ENCODE data around the gene C1QC.

Gene C1QC

DNA sequence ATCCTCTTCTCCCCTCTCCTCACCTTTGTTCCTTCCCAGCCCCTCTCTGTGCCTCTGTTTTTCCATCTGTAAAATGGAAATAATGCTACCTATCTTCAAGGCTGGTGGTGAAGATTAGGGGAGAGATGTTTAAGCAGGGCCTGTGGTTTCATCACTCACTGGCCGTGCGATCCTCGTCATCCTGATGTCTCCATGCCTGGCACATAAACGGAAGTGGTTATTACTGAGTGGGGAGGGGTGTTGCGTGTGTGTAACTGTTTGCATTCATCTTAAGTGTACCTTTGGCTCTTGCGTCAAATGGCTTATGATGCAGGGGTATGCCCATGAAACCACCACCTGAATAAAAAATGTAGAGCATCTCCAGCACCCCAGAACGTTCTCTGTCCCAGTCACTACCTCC lies 24.2 kb upstream of the C1QC start:
- DNase-seq (ENCODE audit: low read depth): no peak

DNA sequence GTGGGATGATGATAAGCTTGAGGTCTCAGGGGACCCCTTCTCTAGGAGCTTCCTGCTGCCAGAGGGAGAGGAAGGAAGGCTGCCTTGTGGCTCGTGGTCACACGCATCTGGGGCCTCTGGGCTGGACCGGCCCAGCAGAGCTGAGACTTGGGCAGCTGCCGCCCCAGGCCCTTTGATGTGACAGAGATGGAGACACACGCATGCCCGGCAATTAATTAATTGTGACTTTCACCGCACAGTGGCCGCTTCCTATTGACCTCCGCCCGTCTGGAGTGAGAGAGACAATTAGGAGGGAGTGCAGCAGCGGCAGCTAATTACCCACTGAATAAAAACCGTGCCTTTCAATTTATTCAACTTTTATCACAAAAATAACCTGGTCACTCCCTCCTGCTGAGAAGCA lies 23.6 kb upstream of the C1QC start:
- DNase-seq (ENCODE audit: low read depth): no peak

DNA sequence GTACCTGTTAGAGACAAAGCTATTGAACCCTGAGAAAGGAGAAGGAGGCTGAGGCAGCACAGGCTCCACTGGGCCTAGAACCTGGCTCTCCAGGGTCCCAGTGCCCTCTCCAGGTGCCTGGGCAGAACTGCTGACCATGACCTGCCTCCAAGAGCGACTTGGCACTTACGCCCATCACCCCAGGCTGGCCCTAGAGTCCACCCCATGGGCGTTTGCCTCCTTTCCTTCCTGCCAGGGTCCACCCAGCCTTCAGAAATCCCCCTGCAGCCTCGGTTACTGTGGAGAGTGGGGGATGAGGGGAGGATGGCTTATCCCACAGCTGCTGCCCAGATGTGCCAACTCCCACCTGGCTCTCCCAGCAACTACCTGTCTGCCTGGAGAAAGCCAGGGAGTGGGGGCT lies 21.7 kb upstream of the C1QC start:
- no peak for DNase-seq (ENCODE audit: low read depth)

DNA sequence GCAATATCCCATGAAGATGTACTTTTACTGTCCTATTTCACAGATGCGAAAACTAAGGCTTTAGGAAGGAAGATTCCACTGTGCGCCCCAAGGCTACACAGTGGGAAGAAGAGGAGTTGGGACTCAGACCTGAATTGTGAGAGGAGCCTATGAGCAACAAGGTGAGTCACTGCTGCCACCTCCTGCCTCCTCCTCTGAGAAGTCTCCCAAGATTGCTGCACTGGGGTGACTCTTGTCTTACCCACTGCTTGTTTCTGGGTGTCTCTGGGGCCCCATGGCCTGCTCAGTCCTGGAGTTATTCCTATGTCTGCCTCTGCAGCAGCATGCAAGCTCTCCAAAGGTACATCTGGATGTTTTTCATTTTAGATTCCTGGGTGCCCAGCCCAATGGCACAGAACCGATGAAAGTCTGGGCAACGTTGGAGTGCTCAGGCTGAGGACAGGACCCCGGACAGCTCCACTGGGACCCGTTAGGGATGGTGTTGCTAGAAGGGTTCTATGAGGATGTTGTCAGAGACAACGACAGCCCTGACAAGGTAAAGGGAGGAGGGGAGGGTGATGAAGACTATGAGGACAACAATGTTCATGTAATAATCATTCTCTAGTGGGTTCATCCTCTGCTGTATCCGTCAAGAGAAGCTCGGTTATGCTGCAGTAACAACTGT lies 18.0 kb upstream of the C1QC start:
- no peak for DNase-seq (ENCODE audit: low read depth)

DNA sequence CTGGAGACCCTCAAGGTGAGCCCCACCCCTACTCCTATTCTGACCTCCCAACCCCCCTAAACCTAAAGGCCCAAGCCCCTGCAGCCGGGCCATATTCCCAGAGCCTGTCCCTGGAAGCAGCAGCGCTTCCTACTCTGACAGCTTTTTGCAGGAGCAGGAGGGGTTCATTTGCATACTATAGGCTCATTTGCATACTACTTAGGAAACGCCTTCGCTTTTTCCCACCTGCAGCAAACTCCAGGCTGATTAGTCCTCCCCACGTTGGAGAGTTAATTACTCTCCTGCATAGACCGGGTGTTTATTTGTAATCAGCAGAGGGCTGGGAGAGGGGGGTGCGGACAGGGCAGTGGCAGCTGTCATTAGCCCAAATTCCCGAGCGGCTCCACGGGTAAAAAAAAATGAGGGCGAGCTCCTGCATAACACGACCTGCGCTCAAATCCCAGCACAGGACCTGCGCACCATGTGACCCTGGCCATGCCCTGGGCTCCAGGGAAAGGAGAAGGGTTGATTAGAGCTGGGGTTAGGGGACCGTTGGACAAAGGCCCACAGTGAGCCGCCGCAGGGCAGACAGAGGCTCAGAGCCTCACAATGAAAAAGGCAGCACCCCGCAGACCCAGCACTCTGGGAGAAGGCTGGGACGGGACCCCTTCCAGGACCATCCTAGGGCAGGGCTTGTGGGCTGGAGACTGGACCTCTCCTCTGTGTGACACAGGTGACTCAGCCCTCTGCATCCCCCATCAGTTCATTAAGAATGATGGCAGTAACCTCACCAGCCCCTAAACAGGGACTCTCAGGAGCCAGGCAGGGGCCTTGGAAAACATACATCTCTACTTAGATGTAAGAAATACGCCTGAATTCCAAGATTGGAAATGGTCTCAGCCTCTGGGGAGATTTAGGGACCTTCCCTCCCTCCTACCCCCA lies 16.9 kb upstream of the C1QC start:
- DNase-seq (ENCODE audit: low read depth): no peak

DNA sequence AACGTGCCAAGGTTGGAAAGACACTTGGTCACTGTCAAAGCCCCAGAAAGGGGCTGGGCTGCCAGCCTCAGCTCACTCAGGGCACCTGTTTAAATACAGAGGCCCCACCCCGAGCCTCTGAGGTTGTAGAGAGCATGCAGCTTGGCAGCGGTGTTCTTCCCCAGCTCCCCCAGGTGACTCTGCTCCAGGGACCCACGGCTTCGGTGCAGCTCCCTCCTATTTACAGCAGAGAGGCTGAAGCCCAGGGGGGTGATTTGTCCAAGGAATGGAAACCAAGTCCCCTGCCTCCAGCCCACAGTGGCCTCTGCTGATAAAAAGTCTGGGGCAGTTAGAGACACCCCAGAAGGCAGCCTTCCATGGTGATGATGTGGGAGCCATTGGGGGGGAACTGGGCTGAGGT lies 16.1 kb upstream of the C1QC start:
- no peak for DNase-seq (ENCODE audit: low read depth)

DNA sequence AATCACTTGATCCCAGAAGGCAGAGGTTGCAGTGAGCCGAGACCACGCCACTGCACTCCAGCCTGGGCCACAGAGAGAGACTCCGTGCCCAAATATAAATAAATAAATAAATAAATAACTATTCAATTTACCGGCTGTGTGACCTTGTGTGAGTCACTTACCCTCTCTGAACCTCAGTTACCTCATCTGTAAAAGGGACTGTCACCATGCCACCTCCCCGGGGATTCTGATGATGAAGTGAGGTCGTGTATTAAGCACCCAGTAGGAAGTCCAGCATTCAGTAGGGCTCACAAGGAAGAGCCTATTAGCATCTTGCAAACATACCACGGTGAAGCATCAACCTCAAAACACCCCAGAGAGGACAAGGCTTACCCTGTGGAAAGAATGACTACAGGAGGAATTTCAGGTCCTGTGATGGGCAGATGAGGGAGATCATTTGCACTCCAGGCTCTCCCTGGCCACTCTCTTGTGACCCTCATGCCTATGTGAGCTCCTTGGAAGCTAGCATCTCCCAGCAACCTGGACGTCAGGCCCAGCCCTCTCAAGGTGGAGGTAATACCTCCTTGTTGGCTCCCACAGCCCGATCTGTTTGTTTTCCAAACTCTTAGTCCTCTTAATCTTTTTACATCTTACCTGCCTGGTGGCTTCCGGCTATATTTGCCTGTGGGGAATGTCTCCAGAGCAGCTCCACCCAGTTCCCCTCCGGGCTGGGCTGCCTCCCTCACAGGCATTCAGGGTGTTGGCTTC lies 14.6 kb upstream of the C1QC start:
- DNase-seq (ENCODE audit: low read depth): no peak

DNA sequence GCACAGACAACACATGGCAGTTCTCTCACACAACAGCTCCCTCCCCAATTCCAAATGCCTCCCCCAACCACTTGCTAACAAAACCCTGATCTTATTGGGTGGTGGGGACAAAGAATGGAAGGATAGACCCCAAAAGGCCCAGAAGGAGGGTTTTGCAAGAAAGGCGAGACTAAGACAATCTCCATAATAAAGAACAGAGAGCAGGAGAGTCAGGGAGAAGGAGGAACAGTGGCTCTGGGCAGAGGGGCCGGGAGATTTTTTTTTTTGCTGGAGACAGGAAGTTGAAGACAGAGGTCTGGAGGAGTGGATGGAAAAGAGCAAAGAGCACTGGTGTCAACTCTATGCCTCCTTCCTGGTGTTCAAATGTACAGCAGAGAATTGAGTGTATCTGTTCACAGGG lies 13.5 kb upstream of the C1QC start:
- DNase-seq (ENCODE audit: low read depth): no peak

DNA sequence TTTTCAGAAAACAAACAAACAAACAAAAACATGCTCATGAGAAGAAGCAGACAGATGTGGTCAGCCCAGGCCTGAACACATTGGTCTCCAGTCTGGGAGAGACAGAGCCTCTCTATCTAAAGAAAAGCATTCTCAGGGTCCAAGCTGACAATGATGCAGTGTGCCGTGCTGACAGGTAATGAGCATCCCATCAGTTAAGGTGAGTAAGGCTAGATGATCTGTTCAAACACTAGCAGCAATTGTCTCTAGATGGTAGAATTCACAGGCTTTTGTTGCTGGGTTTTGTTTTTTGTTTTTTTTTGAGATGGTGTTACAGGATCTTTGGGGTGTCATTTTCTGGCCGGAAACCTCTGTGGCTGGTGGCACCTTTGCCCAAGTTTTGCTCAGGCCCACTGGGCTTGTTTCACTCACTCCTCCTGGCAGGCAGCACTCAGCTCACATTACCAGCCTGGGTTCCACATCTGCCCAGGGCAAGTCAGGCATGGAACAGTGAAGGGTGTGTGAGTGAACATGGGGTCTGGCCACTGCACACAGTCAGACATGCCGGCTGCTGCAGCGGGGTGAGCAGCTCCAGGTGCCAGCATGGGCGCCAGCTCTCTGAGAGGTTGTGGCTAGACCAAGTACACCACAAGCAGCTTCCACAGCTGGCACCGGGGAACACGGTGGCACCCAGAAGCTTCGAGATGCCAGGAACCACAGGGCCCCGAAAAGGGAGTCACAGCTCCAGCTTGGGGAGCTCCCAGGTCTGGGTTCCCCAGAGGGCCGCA lies 9.6 kb upstream of the C1QC start:
- no peak for DNase-seq (ENCODE audit: low read depth)

DNA sequence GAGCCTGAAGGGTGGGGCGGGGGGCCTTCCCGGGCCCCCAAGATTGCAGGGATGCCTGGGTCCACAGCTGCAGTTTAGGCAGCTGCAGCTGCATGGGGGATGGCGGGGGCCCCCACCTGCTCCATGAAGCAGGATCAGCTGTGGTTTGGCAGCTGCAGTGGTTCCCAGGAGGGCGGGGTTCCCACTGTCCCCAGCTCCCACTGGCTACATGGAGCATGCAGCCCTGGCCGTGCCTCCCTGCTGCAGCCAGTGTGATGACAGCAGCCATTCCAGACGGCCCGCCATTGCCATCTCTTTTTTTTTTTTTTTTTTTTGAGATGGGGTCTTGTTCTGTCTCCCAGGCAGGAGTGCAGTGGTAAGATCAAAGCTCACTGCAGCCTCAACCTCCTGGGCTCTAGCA lies 8.0 kb upstream of the C1QC start:
- DNase-seq (ENCODE audit: low read depth): no peak

DNA sequence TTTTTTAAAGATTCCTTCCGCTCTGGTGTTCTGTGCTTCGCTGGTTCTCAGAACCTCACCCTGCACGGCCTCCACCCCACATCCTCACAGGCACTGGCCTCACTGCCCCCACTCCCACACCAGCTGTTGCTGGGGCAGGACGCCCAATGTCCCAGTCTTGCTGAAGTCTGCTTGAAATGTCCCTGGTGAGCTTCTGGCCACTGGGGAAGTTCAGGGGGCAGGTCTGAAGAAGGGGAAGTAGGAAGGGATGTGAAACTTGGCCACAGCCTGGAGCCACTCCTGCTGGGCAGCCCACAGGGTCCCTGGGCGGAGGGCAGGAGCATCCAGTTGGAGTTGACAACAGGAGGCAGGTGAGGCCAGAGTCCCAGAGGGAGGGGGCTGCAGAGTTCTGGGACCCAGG lies 7.1 kb upstream of the C1QC start, which contains the start of gene C1QA:
C1QA (plus strand) TSS at position 276 of the 400 bp plus-strand sequence. CDS start 989 bp downstream, outside the sequence.
- no peak for DNase-seq (ENCODE audit: low read depth)

DNA sequence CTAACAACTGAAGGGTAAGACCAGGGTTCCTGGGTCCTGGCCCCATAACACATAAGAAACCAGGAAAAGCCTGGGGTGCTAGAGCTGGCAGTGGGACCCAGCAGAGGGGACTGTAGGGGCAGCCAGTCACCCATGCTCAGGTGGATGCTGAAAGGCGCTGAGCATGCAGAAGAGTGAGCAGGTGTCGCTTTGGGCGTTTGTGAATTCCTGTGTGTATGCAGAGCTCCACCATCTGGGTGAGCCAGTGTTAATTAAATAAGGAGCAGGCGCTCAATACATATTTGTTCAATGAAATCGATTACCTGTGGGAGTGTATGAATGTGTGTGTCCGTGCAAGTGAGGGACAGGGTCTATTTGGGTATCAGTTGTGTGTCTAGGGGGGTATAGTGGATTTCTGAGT lies 6.5 kb upstream of the C1QC start:
- no peak for DNase-seq (ENCODE audit: low read depth)

DNA sequence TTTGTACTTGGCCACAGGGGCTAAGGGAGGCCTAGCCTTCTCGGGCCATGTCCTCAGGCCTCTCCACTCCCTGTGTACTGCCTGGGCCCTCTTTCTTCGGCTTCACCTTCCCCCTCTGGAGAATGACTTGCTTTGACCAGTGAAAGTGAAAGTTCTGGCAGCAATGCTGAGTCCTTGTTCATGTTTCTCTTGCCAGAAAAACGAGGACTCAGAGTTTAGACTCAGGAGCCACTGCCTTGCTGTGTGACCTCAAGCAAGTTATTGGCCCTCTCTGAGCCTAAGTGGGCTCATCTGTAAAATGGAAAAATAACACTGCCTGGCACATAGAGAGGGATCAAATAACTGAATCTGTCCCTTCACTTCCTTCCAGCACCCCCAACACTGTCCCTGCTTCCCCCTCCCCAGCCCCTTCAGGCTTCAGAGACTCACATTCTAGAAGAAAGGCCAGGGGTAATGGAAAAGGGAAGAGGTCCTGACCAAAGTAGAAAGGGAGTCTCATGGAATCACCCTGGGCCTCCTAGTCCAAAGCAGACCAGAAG lies 5.5 kb upstream of the C1QC start:
- no peak for DNase-seq (ENCODE audit: low read depth)

DNA sequence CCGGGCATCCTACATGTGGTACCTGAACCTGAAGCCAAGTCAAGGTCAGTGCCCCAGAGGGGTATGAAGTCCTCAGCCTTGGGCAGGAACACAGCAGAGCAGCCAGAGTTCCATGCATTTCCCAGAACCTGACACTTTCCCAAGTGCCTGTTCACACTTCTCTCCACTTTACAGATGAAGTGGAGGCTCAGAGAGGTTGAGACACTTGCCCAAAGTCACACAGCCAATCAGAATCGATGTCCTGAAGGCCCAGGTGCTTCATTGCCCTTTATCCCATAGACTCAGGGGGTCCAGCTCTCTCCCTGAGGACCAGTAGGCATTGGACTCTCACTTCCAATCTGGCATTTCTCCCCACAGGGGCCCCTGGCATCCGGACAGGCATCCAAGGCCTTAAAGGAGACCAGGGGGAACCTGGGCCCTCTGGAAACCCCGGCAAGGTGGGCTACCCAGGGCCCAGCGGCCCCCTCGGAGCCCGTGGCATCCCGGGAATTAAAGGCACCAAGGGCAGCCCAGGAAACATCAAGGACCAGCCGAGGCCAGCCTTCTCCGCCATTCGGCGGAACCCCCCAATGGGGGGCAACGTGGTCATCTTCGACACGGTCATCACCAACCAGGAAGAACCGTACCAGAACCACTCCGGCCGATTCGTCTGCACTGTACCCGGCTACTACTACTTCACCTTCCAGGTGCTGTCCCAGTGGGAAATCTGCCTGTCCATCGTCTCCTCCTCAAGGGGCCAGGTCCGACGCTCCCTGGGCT lies 4.8 kb upstream of the C1QC start:
- DNase-seq (ENCODE audit: low read depth): no peak

DNA sequence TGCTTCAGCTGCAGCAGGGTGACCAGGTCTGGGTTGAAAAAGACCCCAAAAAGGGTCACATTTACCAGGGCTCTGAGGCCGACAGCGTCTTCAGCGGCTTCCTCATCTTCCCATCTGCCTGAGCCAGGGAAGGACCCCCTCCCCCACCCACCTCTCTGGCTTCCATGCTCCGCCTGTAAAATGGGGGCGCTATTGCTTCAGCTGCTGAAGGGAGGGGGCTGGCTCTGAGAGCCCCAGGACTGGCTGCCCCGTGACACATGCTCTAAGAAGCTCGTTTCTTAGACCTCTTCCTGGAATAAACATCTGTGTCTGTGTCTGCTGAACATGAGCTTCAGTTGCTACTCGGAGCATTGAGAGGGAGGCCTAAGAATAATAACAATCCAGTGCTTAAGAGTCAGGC lies 4.1 kb upstream of the C1QC start:
- peak; percentile 8 for DNase-seq (ENCODE audit: low read depth)

DNA sequence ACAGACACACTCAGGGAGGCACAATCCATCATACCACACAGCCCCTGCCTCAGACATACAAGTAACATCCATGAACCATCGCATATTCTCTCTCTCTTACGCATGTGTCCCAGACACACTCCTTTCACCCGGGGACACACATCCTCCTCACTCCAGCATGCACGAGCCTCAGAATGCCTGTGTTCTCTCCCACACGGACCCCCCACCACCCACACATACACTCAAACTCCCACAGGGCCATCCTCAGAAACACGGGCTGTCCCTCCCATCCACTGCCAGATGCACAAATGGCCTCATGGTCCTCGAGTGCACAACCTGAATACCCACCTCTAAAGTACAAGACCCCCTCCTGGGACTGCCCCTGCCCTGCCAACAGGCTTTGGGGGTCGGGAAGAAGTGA lies 2.2 kb upstream of the C1QC start:
- no peak for DNase-seq (ENCODE audit: low read depth)

DNA sequence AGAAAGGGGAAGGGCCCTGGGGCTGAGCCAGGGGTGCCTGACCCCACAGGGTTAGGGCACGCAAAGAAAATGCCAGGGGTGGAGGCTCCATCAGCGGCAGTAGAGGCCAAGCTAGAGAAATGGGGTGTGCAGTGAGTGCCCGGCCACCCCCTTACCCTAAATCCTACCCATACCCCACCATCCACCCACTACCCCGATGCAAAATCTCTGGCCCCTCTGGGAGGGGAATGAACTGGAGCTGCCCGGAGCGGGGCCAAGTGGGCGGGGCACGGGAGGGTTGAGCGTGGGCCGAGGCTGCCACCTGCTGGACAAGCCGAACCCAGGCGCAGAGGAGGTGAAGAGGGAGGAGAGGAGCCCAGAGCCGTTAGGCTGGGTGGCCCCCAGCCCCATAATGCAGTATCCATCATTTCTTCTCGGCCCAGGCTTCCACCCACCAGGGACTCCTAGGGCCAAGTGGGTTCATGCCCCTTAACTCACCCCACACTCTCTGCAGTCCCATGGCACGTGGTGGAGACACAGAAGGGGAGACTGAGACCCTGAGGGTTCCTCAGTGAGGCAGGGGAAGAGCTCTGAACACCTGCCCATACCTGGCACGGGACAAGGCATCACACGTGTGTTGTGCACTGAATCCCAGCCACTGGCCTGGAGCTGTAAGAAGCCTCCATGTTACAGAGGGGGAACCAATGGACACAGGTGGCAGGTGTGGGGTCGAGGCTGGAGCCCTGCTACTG lies 1.4 kb upstream of the C1QC start:
- peak; percentile 22 for DNase-seq (ENCODE audit: low read depth)

DNA sequence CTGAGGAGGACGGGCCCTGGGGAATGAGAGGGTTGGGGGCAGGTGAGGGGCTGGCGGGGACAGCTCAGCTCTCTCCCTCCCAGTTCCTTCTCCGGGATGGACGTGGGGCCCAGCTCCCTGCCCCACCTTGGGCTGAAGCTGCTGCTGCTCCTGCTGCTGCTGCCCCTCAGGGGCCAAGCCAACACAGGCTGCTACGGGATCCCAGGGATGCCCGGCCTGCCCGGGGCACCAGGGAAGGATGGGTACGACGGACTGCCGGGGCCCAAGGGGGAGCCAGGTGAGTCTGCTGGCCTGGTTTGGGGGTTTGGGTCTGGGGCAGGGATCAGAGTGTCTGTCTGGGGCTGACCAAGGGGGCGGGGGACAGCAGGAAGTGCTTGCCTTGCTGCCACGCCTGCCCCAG lies 495 bp downstream of the C1QC start:
- no peak for DNase-seq (ENCODE audit: low read depth)

DNA sequence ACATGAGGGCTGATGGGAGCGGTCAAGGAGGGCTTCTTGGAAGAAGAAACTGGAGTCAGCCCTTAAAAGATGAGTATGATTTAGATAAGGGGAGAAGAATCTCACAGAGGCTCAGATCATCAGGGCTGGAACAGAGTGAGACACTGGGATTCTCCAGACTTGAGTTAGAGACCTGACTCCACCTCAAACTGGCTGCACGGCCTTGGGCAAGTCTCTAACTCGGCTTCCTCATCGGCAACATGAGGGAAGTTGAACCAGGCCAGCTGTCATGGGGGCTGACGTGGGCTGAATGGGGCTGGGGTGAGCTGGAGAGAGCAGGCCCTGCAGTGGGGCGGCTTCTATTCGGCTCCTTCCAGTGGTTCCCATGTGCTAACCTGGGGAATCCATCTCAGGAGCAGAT lies 2.5 kb downstream of the C1QC start:
- DNase-seq (ENCODE audit: low read depth): no peak

DNA sequence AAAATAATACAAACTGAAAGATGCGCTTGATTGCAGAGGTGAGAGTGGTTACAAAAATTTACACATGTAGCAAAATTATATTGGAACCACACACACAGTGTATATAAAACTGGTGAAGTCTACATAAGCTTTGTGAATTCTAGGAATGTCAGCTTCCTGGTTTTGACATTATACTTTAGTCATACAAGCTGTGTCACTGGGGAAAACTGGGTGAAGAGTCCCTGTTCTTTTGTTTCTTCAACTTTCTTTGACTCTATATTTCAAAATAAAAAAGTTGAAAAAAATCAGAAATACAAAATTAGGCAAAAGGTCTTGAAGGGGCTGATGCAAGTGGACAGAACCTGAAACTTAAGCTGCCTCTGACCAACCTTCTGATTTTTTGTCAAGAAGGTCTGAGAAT lies 3.0 kb downstream of the C1QC start:
- peak; percentile 13 for DNase-seq (ENCODE audit: low read depth)
